ENCODE measurements around the gene S1PR4. TPM values are rescaled to one million over a fixed set of nuclear protein-coding genes. Genes with fewer than 3 reads are reported as not detected.
"Not testable (repeated sequence)": the region's sequence is repeated elsewhere in the genome, so short reads cannot be mapped to it uniquely, and the experiment has no call there.

S1PR4 gene
- total RNA-seq, 1 experiment from 2014 or later, result not detected

- DNase-seq (ENCODE audit: low read depth), result no peak
Observed at GRCh38 chr19:3152419-3152780, 26.2 kb upstream of the S1PR4 start.

- DNase-seq (ENCODE audit: low read depth), result no peak
Observed at GRCh38 chr19:3153286-3154230, 25.0 kb upstream of the S1PR4 start.

GRCh38 chr19:3154447-3154846 lies 24.1 kb upstream of the S1PR4 start:
- not testable (repeated sequence) for DNase-seq (ENCODE audit: low read depth)

- peak; percentile 100 for DNase-seq (ENCODE audit: low read depth)
Observed at GRCh38 chr19:3154957-3155736, 23.4 kb upstream of the S1PR4 start.

DNA sequence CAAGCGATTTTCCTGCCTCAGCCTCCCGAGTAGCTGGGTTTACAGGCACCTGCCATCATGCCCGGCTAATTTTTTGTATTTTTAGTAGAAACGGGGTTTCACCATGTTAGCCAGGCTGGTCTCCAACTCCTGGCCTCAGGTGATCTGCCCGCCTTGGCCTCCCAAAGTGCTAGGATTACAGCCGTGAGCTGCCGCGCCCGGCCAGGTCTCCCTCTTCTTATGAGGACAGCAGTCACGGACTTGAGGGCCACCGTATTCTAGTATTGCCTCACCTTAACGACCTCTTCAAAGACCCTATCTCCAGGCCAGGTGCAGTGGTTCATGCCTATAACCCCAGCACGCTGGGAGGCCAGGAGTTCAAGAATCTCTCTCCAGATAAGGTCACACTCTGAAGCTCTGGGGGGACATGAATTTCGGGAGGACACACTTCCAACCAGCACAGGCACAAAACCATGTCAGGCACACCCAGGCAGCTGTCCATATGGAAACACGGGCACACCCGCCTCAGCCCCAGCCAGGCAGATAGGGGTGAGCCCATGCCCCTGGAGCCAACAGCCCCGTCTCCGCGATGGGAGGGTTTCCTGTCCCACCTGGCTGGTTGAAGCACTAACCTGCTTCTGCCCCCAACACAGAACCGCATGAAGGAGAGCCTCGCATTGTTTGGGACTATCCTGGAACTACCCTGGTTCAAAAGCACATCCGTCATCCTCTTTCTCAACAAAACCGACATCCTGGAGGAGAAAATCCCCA lies 21.3 kb upstream of the S1PR4 start:
- DNase-seq (ENCODE audit: low read depth), result no peak

DNA sequence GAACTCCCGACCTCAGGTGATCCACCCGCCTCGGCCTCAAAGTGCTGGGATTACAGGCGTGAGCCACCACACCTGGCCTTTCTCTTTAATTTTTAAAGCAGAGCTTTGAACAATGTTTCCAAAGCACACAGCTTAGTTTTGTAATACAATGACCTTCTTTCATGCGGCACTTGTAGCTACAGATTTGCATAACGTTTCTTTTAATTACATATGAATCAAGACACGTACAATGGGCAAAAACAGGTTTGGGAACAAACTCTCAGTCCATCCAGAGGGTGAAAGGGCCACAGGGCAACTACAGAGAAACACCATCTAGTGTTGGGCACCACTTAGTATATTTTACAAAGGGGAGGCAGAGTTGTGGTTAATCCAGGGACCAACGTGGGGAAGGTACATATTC lies 19.0 kb upstream of the S1PR4 start:
- no peak for DNase-seq (ENCODE audit: low read depth)

- DNase-seq (ENCODE audit: low read depth), result no peak
Observed at GRCh38 chr19:3160219-3160618, 18.4 kb upstream of the S1PR4 start.

GRCh38 chr19:3161453-3161852 lies 17.1 kb upstream of the S1PR4 start:
- peak; percentile 63 for DNase-seq (ENCODE audit: low read depth)

DNA sequence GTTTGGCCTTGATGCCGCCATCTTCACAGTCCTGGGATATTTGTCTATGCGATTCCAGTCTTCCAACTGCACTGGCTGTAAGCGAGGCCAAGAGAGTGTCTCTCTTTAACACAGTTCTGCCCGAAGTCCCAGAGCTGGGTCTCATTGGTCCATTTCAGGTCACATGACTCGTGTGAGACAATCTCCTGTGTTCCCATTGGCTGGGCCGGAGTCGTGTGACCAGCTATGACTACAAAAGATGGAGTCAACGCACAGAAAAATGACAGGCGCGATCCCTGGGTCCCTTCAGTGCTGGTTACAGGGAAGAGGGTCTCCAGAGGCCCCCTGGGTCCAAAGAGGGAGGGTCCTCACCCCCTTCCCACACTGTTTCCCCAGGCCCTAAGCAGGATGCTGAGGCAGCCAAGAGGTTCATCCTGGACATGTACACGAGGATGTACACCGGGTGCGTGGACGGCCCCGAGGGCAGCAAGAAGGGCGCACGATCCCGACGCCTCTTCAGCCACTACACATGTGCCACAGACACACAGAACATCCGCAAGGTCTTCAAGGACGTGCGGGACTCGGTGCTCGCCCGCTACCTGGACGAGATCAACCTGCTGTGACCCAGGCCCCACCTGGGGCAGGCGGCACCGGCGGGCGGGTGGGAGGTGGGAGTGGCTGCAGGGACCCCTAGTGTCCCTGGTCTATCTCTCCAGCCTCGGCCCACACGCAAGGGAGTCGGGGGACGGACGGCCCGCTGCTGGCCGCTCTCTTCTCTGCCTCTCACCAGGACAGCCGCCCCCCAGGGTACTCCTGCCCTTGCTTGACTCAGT lies 15.9 kb upstream of the S1PR4 start:
- peak; percentile 58 for DNase-seq (ENCODE audit: low read depth)

- DNase-seq (ENCODE audit: low read depth), result peak; percentile 69
Observed at GRCh38 chr19:3163230-3163886, 15.2 kb upstream of the S1PR4 start.

GRCh38 chr19:3163943-3164342 lies 14.6 kb upstream of the S1PR4 start:
- DNase-seq (ENCODE audit: low read depth), result no peak

DNA sequence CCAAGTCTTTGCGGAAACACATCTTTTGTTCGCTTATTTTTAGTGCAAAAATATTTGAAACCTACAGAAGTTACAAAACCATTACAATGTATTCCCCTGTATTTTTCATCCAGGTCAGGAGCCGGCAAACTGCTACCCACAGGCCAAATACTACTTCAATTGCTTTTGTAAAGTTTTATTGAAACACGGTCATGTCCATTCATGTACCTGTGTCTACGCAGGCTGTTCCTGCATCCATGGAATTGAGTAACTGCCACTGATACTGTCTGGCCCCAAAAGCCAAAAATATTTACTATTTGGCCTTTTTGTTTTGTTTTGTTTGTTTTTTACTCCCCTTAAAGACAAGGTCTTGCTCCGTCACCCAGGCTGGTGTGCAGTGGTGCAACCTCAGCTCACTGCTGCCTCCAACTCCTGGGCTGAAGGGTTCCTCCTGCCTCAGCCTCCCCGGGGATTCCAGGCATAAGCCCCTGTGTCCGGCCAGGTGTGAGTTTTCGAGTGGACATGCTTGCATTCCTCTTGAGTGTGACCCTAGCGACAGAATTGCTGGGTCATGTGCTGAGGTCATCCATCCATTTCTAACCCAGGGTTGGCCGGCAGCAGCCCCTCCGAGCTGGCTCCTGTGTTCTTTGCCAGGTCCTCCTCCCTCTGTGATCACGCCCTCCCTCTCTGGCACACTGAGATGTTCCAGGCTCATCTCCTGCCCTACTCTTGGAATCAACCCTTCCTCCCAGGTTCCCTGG lies 10.9 kb upstream of the S1PR4 start:
- DNase-seq (ENCODE audit: low read depth), result no peak

DNA sequence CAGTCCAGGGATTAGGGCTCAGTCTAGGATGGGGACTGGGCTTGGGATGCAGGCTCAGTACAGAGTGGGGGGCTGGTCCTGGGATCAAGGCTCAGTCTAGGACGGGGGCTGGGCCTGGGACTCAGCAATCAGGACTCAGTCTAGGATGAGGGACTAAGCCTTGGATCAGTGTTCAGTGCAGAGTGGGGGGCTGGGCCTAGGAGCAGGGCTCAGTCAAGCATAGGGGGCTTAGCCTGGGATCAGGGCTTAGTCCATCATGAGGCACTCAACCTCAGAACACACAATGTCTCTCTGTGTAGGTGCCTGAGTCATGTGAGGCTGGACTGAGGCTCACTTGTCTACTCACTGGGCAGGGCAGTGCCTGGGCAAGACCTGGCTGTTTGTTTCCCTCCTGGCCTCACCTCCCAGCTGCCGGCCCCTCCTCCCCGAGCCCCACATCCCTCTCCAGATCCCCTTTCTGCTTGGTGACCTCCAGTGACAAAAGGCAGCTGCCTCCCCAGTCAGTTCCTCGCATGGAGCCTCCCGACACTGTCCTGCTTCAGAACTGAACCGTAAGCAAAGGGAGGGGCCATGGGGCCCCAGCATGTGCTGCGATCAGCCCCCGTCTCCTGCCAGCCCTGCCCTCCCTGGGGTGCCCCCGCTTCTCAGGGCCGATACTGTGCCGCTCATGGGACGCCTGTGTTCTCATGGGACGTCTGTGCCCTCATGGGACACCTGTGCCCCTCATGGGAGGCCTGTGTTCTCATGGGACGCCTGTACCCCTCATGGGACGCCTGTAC lies 6.5 kb upstream of the S1PR4 start:
- no peak for DNase-seq (ENCODE audit: low read depth)

GRCh38 chr19:3172673-3173000 lies 5.9 kb upstream of the S1PR4 start:
- DNase-seq (ENCODE audit: low read depth), result not testable (repeated sequence)

- DNase-seq (ENCODE audit: low read depth), result peak; percentile 92
Observed at GRCh38 chr19:3175781-3176714, 2.5 kb upstream of the S1PR4 start.

GRCh38 chr19:3176715-3177501 lies 1.7 kb upstream of the S1PR4 start:
- DNase-seq (ENCODE audit: low read depth), result peak; percentile 88

DNA sequence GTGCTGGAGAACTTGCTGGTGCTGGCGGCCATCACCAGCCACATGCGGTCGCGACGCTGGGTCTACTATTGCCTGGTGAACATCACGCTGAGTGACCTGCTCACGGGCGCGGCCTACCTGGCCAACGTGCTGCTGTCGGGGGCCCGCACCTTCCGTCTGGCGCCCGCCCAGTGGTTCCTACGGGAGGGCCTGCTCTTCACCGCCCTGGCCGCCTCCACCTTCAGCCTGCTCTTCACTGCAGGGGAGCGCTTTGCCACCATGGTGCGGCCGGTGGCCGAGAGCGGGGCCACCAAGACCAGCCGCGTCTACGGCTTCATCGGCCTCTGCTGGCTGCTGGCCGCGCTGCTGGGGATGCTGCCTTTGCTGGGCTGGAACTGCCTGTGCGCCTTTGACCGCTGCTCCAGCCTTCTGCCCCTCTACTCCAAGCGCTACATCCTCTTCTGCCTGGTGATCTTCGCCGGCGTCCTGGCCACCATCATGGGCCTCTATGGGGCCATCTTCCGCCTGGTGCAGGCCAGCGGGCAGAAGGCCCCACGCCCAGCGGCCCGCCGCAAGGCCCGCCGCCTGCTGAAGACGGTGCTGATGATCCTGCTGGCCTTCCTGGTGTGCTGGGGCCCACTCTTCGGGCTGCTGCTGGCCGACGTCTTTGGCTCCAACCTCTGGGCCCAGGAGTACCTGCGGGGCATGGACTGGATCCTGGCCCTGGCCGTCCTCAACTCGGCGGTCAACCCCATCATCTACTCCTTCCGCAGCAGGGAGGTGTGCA lies 587 bp downstream of the S1PR4 start:
- DNase-seq (ENCODE audit: low read depth), result no peak
